GM12875 (cell line): Measurements from ENCODE around the gene PDE4D.

Experiments used
- H3K4me3 ChIP-seq: one replicate; pipeline ENCODE4 v1.5.1; 2011; ENCODE audit warnings: low read depth, low read length, control low read depth
- TF ChIP-seq, protein P1 (sequence below): IDR thresholded peaks from 2 replicates; pipeline ENCODE4 v1.5.1; 2011; ENCODE audit warnings: low read depth, mild to moderate bottlenecking, control low read depth, inconsistent platforms, low read length, moderate library complexity, borderline replicate concordance; ENCODE audit not compliant: insufficient read depth

PDE4D gene

GRCh38 chr5:58974083-58974482 lies 919.4 kb downstream of the PDE4D start:
- H3K4me3 ChIP-seq, result no peak overlapping the region
- TF ChIP-seq, protein P1, sequence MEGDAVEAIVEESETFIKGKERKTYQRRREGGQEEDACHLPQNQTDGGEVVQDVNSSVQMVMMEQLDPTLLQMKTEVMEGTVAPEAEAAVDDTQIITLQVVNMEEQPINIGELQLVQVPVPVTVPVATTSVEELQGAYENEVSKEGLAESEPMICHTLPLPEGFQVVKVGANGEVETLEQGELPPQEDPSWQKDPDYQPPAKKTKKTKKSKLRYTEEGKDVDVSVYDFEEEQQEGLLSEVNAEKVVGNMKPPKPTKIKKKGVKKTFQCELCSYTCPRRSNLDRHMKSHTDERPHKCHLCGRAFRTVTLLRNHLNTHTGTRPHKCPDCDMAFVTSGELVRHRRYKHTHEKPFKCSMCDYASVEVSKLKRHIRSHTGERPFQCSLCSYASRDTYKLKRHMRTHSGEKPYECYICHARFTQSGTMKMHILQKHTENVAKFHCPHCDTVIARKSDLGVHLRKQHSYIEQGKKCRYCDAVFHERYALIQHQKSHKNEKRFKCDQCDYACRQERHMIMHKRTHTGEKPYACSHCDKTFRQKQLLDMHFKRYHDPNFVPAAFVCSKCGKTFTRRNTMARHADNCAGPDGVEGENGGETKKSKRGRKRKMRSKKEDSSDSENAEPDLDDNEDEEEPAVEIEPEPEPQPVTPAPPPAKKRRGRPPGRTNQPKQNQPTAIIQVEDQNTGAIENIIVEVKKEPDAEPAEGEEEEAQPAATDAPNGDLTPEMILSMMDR, result no peak

GRCh38 chr5:58972301-58972700 lies 921.2 kb downstream of the PDE4D start:
- H3K4me3 ChIP-seq, result no peak overlapping the region
- TF ChIP-seq, protein P1, result no peak

GRCh38 chr5:58970766-58971165 lies 922.8 kb downstream of the PDE4D start:
- TF ChIP-seq, protein P1, result no peak
- no peak overlapping the region for H3K4me3 ChIP-seq

- no peak overlapping the region for H3K4me3 ChIP-seq
- TF ChIP-seq, protein P1, result no peak
Measured at GRCh38 chr5:58969795-58970194, 923.7 kb downstream of the PDE4D start.

- TF ChIP-seq, protein P1, result no peak
- H3K4me3 ChIP-seq, result no peak overlapping the region
Measured at GRCh38 chr5:58969253-58969652, 924.3 kb downstream of the PDE4D start.

GRCh38 chr5:58968350-58968749 lies 925.2 kb downstream of the PDE4D start:
- TF ChIP-seq, protein P1, result no peak
- no peak overlapping the region for H3K4me3 ChIP-seq

GRCh38 chr5:58967597-58968281 lies 925.8 kb downstream of the PDE4D start:
- no peak overlapping the region for H3K4me3 ChIP-seq
- TF ChIP-seq, protein P1, result no peak
